RWPE2 (cell line): ENCODE data around the gene BMP2K.
"Not testable (repeated sequence)": the region's sequence is repeated elsewhere in the genome, so short reads cannot be mapped to it uniquely, and the experiment has no call there.

ENCODE experiments used
- ATAC-seq: fragments of 200-7000 bp; cut with Tn5 transposase; 3 replicates; pipeline ENCODE4 v1.9.1; 2021; ENCODE audit warnings: low read depth
- DNase-seq: peaks from one replicate; pipeline ENCODE4 v3.0.0-alpha.2; 2020; ENCODE audit warnings: low spot score
- H3K27ac ChIP-seq: fragments of 450-650 bp; 2 replicates; pipeline ENCODE4 v1.5.1; 2017; ENCODE audit warnings: mild to moderate bottlenecking; ENCODE audit not compliant: poor library complexity, severe bottlenecking
- H3K27me3 ChIP-seq: fragments of 250-450 bp; sonication (Bioruptor Pico); 2 replicates; pipeline ENCODE4 v1.5.1; 2021; ENCODE audit warnings: mild to moderate bottlenecking, moderate library complexity; ENCODE audit not compliant: insufficient read depth, poor library complexity, severe bottlenecking
- H3K36me3 ChIP-seq: fragments of 250-450 bp; sonication (Bioruptor Pico); 2 replicates; pipeline ENCODE4 v1.5.1; 2020; ENCODE audit warnings: low read depth, mild to moderate bottlenecking, moderate library complexity
- H3K4me1 ChIP-seq: fragments of 250-450 bp; sonication (Bioruptor Pico); 2 replicates; pipeline ENCODE4 v1.5.1; 2021; ENCODE audit warnings: mild to moderate bottlenecking, moderate library complexity; ENCODE audit not compliant: insufficient read depth, poor library complexity, severe bottlenecking
- H3K4me3 ChIP-seq: fragments of 250-450 bp; sonication (Bioruptor Pico); 2 replicates; pipeline ENCODE4 v1.5.1; 2021; ENCODE audit warnings: mild to moderate bottlenecking, moderate library complexity; ENCODE audit not compliant: severe bottlenecking
- H3K9me3 ChIP-seq: fragments of 250-450 bp; sonication (Bioruptor Pico); 2 replicates; pipeline ENCODE4 v1.5.1; 2021; ENCODE audit warnings: mild to moderate bottlenecking, moderate library complexity; ENCODE audit not compliant: severe bottlenecking
- TF ChIP-seq, protein P1 (sequence below): fragments of 450-650 bp; IDR thresholded peaks from one replicate; pipeline ENCODE4 v1.5.1; 2017; ENCODE audit warnings: mild to moderate bottlenecking, moderate library complexity; ENCODE audit not compliant: poor library complexity, severe bottlenecking

The BMP2K gene

DNA sequence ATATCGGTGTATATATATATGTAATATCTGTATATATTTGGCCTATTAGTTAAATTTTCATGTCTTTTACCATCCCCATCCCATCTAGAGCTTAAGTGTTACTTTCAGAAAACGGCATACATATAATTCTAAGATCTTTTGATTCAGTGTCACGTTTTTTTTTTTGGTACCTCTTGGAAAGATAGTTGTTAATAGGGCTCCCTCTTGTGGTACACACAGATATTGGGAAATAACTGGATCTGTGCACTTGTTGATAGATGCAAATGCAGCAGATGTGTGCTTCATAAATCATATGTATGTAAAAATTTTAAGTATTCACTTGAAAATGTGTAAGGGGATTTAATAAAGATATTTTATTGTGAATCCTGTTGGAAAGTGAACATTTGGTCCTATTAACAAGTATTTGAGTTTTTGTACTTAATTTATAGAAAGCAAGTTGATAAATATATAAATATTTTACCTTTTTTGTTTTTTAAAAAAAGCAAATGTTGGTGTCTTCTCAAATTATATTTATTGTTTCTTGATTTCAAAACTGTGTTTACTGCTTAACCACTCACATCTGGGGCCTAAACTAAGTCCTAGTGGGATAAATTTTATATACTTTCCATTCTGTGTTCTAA lies 88.4 kb downstream of the BMP2K start:
- peak; percentile 56; the same call in 2 of the 3 replicates for ATAC-seq
- Histone ChIP-seq H3K36me3 (peaks cover 46% of the 10 kb centered on the region), H3K27me3 (no peaks in the 10 kb centered on the region), H3K4me3 (no peak overlapping the region), H3K4me1 (no peaks in the 10 kb centered on the region), H3K27ac (no peak overlapping the region), H3K9me3 (no peaks in the 10 kb centered on the region)
- TF ChIP-seq, protein P1, sequence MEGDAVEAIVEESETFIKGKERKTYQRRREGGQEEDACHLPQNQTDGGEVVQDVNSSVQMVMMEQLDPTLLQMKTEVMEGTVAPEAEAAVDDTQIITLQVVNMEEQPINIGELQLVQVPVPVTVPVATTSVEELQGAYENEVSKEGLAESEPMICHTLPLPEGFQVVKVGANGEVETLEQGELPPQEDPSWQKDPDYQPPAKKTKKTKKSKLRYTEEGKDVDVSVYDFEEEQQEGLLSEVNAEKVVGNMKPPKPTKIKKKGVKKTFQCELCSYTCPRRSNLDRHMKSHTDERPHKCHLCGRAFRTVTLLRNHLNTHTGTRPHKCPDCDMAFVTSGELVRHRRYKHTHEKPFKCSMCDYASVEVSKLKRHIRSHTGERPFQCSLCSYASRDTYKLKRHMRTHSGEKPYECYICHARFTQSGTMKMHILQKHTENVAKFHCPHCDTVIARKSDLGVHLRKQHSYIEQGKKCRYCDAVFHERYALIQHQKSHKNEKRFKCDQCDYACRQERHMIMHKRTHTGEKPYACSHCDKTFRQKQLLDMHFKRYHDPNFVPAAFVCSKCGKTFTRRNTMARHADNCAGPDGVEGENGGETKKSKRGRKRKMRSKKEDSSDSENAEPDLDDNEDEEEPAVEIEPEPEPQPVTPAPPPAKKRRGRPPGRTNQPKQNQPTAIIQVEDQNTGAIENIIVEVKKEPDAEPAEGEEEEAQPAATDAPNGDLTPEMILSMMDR, result peak; percentile 92
- no peak for DNase-seq

DNA sequence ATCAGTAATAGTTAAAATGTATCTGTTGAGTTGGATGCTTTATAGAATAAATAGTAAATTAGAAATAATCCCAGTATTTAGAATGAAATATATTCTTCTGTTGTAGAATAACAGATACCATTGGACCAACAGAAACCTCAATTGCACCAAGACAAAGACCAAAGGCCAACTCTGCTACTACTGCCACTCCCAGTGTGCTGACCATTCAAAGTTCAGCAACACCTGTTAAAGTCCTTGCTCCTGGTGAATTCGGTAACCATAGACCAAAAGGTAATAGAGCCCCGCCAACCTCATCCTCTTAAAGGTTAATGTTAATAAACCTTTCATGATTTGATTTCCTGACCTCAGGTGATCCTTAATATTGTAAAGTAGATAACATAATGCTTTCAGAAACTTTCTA lies 89.3 kb downstream of the BMP2K start:
- DNase-seq (no peak), ATAC-seq (no peak)
- Histone ChIP-seq H3K27ac (no peak overlapping the region), H3K9me3 (no peaks in the 10 kb centered on the region), H3K4me1 (no peaks in the 10 kb centered on the region), H3K4me3 (no peak overlapping the region), H3K27me3 (no peaks in the 10 kb centered on the region), H3K36me3 (peaks cover 45% of the 10 kb centered on the region)
- TF ChIP-seq, protein P1, result no peak

DNA sequence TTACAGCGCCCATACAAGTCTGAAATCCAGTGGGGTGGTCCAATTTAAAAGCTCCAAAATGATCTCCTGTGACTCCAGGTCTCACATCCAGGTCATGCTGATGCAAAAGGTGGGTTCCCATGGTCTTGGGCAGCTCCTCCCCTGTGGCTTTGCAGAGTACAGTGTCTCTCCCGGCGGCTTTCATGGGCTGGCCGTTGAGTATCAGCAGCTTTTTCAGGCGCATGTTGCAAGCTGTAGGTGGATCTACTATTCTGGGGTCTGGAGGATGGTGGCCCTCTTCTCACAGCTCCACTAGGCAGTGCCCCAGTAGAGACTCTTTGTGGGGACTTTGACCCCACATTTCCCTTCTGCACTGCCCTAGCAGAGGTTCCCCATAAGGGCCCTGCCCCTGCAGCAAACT lies 92.6 kb downstream of the BMP2K start:
- H3K4me3 ChIP-seq, H3K27me3 ChIP-seq, H3K27ac ChIP-seq, H3K4me1 ChIP-seq, ATAC-seq, DNase-seq, H3K9me3 ChIP-seq: not testable (repeated sequence)
- H3K36me3 ChIP-seq, result peaks cover 61% of the 10 kb centered on the region

DNA sequence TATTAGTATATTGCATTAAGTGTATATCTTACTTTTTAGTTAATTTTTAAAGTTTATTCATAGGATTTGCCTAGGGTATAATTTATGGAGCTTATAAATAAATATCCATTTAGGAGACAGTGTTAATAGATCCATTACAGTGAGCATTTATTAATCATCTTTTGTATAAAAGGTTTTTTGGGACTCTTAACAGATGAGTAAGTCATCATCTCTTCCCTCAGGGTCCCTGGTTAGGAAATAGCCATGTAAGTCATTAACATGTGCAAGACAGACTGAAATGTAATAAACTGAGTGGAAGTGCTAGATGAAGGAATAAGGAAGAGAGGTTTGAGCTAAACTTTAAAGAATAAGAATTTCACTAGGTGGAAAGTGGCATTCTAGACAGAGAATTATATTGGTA lies 93.9 kb downstream of the BMP2K start:
- Histone ChIP-seq H3K36me3 (peaks cover 75% of the 10 kb centered on the region), H3K27me3 (no peaks in the 10 kb centered on the region), H3K9me3 (no peaks in the 10 kb centered on the region), H3K4me1 (no peaks in the 10 kb centered on the region), H3K4me3 (no peak overlapping the region), H3K27ac (no peak overlapping the region)
- DNase-seq (no peak), ATAC-seq (no peak)
- TF ChIP-seq, protein P1, result no peak

DNA sequence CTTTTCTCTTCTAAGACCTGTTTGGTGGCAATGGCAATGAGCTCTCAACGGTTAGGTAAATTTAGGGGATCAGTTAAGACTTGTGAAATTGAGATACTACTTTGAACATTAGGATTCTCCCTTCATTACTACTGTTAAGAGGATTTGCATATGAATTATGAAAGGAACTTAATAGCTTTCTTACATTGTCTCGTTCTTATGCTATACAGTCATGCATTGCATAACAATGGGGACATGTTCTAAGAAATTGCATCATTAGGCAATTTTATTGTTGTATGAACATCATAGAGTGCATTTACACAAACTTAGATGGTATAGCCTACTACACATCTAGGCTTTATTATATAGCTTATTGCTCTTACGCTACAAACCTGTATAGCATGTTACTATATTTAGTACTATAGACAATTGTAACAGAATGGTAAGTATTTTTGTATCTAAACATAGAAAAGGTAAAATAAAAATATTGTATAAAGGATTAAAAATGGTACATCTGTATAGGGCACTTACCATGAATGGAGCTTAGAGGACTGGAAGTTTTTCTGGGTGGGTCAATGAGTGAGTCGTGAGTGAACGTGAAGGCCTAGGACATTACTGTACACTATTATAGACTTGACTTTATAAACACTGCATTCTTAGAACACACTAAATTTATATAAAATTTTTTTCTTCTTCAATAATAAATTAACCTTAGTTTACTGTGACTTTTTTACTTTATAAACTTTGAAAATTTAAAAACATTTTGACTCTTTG lies 100.6 kb downstream of the BMP2K start:
- no peak for DNase-seq
- H3K36me3 ChIP-seq, result peaks cover 81% of the 10 kb centered on the region

More for the DNA sequence above, 100.6 kb downstream of the BMP2K start:
- Histone ChIP-seq H3K4me1 (peaks cover 3% of the 10 kb centered on the region), H3K27ac (no peak overlapping the region), H3K9me3 (no peaks in the 10 kb centered on the region), H3K27me3 (no peaks in the 10 kb centered on the region), H3K4me3 (no peak overlapping the region)
- ATAC-seq, result peak; percentile 48; the same call in 1 of the 3 replicates
- TF ChIP-seq, protein P1, result no peak
